ENCODE data around the gene PKDCC.

Gene PKDCC

GRCh38 chr2:42106257-42106816 is 58.5 kb downstream of the PKDCC start:
- DNase-seq (ENCODE audit: low read depth, low spot score): no peak
- TF ChIP-seq POLR2AphosphoS5 (IDR thresholded peaks at IDR 0.05; ENCODE audit: borderline replicate concordance, low read depth, low read length) (no peak), EZH2 (IDR thresholded peaks at IDR 0.05) (no peak), FOXP2 (optimal IDR thresholded peaks at IDR 0.05; ENCODE audit: control extremely low read depth, extremely low read length, insufficient read depth) (no peak)
- H3K9ac ChIP-seq (ENCODE audit: insufficient read length): no peak overlapping the region
- 0 out of 2 replicates have a peak overlapping the region, but pooled peaks have one; percentile 8 for H3K4me3 ChIP-seq
- H3K27ac ChIP-seq: peak overlapping the region; percentile 5; the same call in 1 of the 2 replicates
- H3K9me3 ChIP-seq (ENCODE audit: low read depth, low read length): no peaks in the 10 kb centered on the region
- H3K36me3 ChIP-seq (ENCODE audit: insufficient read depth, low read length): no peaks in the 10 kb centered on the region

DNA sequence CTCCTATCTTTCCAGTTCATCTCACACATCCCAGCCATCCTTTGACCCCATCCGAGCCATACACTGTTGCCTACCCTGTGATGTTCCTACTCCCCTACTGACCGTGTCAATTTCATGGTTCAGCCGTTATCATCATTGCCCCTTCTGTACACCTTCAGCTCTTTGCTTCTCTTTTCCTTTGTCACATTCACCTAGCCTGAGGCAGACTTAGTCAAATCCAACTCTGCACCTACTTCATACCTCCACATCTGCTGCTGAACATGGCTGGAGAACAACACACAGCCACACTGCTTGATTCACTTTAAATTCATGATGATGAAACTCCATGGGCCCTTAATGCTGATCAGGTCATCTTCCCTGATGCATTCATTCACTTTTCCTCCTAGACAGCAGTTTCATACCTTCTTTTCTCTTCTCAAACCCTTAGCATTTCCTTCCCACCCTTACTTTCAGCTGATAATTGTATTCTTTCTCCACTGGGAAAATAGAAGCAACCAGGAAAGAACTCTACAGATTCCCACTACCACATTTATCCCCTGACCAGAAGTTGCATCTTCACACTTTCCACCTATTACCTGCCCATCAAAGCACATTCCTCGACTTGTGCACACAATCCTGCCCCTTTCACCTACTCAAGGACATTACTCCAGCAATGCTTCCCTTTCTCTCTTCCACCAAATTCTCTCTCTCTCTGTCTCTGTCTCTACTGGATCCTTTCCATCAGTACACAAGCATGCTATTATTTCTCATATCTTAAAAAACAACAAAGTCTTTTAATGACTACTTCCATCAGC is 59.6 kb downstream of the PKDCC start:
- no peak for TF ChIP-seq POLR2AphosphoS5 (IDR thresholded peaks at IDR 0.05; ENCODE audit: borderline replicate concordance, low read depth, low read length)
- TF ChIP-seq FOXP2 (optimal IDR thresholded peaks at IDR 0.05; ENCODE audit: control extremely low read depth, extremely low read length, insufficient read depth): no peak
- no peak for TF ChIP-seq EZH2 (IDR thresholded peaks at IDR 0.05)
- no peak for DNase-seq (ENCODE audit: low read depth, low spot score)
- no peaks in the 10 kb centered on the region for H3K9me3 ChIP-seq (ENCODE audit: low read depth, low read length)
- no peak overlapping the region for H3K9ac ChIP-seq (ENCODE audit: insufficient read length)
- H3K36me3 ChIP-seq (ENCODE audit: insufficient read depth, low read length): no peaks in the 10 kb centered on the region
- H3K4me3 ChIP-seq: no peak overlapping the region
- H3K27ac ChIP-seq: no peak overlapping the region
